Caco-2 (cell line): ENCODE data around the gene ERBB4. TPM values are rescaled to one million over a fixed set of nuclear protein-coding genes. Genes with fewer than 3 reads are reported as not detected.

ENCODE experiments used
- BruUV-seq: library from RNA; stranded (reverse); fragments of 400-500 nt; replicated peaks from 2 replicates; lab custom pipeline; 2021; lab: Mats Ljungman, UMichigan
- CTCF ChIA-PET: fragments of 300-600 bp; sonication (Branson Sonifier 250); formaldehyde crosslinking; loops from one replicate; lab custom pipeline; 2022; ENCODE audit warnings: antibody characterized with exemption; lab: Charles Lee
- POLR2A ChIA-PET: fragments of 300-600 bp; sonication (Branson Sonifier 250); formaldehyde crosslinking; loops from one replicate; lab custom pipeline; 2022; ENCODE audit warnings: antibody characterized with exemption; lab: Charles Lee
- DNase-seq, 2 experiments: peaks; one replicate each; pipeline versions ENCODE4 v3.0.0 to v3.0.0-alpha.2; 2020 to 2022
- H3K27me3 ChIP-seq: replicated peaks from 2 replicates; pipeline ENCODE4 v1.6.0; 2011; ENCODE audit warnings: low read length; ENCODE audit not compliant: control insufficient read depth, insufficient read depth
- H3K36me3 ChIP-seq: 2 replicates; pipeline ENCODE4 v1.5.1; 2011; ENCODE audit warnings: low read length; ENCODE audit not compliant: control insufficient read depth, insufficient read depth
- H3K4me1 ChIP-seq: fragments of 250-450 bp; sonication (Bioruptor Pico); 2 replicates; pipeline ENCODE4 v1.5.1; 2020; ENCODE audit warnings: mild to moderate bottlenecking
- H3K4me3 ChIP-seq: 2 replicates; pipeline ENCODE4 v1.5.1; 2011; ENCODE audit warnings: low read depth, mild to moderate bottlenecking, control low read depth, low read length
- H3K9me3 ChIP-seq: fragments of 250-450 bp; sonication (Bioruptor Pico); 2 replicates; pipeline ENCODE4 v1.5.1; 2020; ENCODE audit warnings: mild to moderate bottlenecking, moderate library complexity
- H3K27ac Mint-ChIP-seq: one replicate; pipeline ENCODE4 v1.8.0; 2022; ENCODE audit warnings: mixed read lengths; ENCODE audit not compliant: unreplicated experiment
- H3K27me3 Mint-ChIP-seq: one replicate; pipeline ENCODE4 v1.8.0; 2022; ENCODE audit warnings: mixed read lengths; ENCODE audit not compliant: insufficient read depth, unreplicated experiment
- H3K36me3 Mint-ChIP-seq: one replicate; pipeline ENCODE4 v1.8.0; 2022; ENCODE audit warnings: mild to moderate bottlenecking, mixed read lengths; ENCODE audit not compliant: insufficient read depth, unreplicated experiment
- H3K4me1 Mint-ChIP-seq: one replicate; pipeline ENCODE4 v1.8.0; 2022; ENCODE audit warnings: low read depth, mixed read lengths; ENCODE audit not compliant: unreplicated experiment
- H3K4me3 Mint-ChIP-seq: one replicate; pipeline ENCODE4 v1.8.0; 2022; ENCODE audit warnings: mild to moderate bottlenecking, moderate library complexity, mixed read lengths; ENCODE audit not compliant: unreplicated experiment
- H3K9me3 Mint-ChIP-seq: one replicate; pipeline ENCODE4 v1.8.0; 2022; ENCODE audit warnings: mixed read lengths; ENCODE audit not compliant: unreplicated experiment
- intact Hi-C: fragments of 100-400 bp; cut with micrococcal nuclease; formaldehyde crosslinking; loops from one replicate; pipeline ENCODE4 v1.10.0; 2022; ENCODE audit not compliant: unreplicated experiment
- total RNA-seq: library from RNA; stranded (reverse); gene quantifications from 2 replicates; pipeline ENCODE4 v1.2.3, GENCODE V29; 2022
- TF ChIP-seq, protein P1 (sequence below), 2 experiments: fragments of 200-600 bp in 1 of 2; IDR thresholded peaks; 1 replicate in 1 of 2; 2 replicates in 1 of 2; pipeline versions ENCODE4 v1.5.1 to v1.8.0; 2011 to 2022; ENCODE audit warnings: antibody characterized with exemption in 1 of 2, control low read depth in 1 of 2, inconsistent platforms in 1 of 2, low read depth in 1 of 2, low read length in 1 of 2, mild to moderate bottlenecking in 1 of 2, moderate library complexity in 1 of 2; ENCODE audit not compliant: insufficient read depth in 1 of 2, severe bottlenecking in 1 of 2, unreplicated experiment in 1 of 2

ERBB4 gene
- total RNA-seq, 1 experiment from 2014 or later, result not detected

DNA sequence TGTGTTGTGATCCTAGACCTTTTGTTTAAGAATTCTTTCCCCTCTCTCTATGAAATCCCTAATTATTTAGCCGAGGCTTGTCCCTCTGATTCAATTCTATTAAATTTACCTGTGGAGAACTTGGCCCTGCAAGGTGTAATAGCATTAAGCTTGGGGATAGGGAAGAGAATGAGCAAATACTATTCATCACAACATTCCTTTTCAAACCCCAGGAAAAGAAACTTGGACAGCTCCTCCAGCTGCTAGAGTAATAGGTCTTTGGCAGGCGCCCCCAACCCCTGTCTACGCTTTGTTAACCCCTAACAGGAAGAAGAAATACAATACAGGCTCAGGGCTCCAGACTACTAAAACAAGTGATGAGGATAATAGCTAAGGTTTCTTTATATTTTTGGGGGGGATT lies 1025.2 kb downstream of the ERBB4 start:
- TF ChIP-seq, protein P1, sequence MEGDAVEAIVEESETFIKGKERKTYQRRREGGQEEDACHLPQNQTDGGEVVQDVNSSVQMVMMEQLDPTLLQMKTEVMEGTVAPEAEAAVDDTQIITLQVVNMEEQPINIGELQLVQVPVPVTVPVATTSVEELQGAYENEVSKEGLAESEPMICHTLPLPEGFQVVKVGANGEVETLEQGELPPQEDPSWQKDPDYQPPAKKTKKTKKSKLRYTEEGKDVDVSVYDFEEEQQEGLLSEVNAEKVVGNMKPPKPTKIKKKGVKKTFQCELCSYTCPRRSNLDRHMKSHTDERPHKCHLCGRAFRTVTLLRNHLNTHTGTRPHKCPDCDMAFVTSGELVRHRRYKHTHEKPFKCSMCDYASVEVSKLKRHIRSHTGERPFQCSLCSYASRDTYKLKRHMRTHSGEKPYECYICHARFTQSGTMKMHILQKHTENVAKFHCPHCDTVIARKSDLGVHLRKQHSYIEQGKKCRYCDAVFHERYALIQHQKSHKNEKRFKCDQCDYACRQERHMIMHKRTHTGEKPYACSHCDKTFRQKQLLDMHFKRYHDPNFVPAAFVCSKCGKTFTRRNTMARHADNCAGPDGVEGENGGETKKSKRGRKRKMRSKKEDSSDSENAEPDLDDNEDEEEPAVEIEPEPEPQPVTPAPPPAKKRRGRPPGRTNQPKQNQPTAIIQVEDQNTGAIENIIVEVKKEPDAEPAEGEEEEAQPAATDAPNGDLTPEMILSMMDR (IDR thresholded peaks at IDR 0.05; ENCODE audit: insufficient read depth in 1 of 2, low read depth in 1 of 2, low read length in 1 of 2, severe bottlenecking in 1 of 2, unreplicated experiment in 1 of 2), result no peak
- Mint-ChIP-seq H3K4me3 (no peak overlapping the region), H3K36me3 (no peaks in the 10 kb centered on the region), H3K27me3 (peaks cover 5% of the 10 kb centered on the region), H3K9me3 (no peaks in the 10 kb centered on the region), H3K4me1 (no peaks in the 10 kb centered on the region), H3K27ac (no peak overlapping the region)
- H3K27me3 ChIP-seq, result no peaks in the 10 kb centered on the region
- no peak overlapping the region for H3K4me3 ChIP-seq
- no TSS peak for BruUV-seq
- intact Hi-C loops, result no loop called here
- CTCF ChIA-PET, result no interaction called here
- H3K4me1 ChIP-seq, result no peaks in the 10 kb centered on the region
- H3K9me3 ChIP-seq, result no peaks in the 10 kb centered on the region
- POLR2A ChIA-PET, result no interaction called here
- no peak for DNase-seq
- no peaks in the 10 kb centered on the region for H3K36me3 ChIP-seq

DNA sequence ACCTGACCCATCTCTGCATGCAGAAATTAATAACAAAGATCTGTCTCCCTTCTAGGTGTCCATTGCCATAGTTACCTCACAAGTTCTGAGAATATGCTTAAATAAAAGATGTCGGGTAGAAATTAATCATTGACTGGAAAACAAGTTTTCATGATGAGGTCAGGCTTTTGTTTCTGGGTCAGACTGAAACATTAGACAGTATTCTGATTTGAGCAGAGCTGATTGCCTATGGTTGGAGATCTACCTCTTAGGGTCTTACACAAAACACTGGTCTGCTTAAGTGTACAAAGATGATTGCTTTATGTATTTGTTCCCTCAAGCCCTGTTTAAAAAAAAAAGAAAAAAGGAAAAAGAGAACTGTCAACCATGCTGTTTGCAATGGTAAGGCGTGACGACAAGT lies 1025.8 kb downstream of the ERBB4 start:
- peaks cover 5% of the 10 kb centered on the region for H3K27me3 Mint-ChIP-seq

DNA sequence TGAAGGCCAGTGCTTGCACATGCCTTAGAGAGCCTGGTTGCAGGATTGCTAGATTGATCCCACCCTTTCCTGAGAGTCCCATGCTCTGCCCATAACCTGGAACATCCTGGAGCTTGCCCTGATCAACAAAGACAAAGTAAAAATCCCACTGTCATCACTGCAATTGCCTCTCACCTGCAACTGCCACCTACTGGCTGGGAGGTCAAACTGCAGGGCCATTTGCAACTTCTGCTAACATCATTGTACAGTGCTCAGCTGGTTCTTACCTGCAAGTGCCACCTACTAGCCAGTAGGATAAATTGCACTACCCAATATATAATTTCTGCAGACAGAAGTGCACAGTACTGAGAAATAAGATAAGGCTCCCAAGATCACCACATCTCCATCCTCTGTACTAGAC lies 1034.7 kb downstream of the ERBB4 start:
- peak in 1 of 2 experiments; percentile 8 for DNase-seq
- peaks cover 7% of the 10 kb centered on the region; the same call in 1 of the 2 replicates for H3K9me3 ChIP-seq
- H3K4me1 ChIP-seq, result no peaks in the 10 kb centered on the region
- no peaks in the 10 kb centered on the region for H3K4me1 Mint-ChIP-seq
- no peaks in the 10 kb centered on the region for H3K27me3 ChIP-seq
- no peak overlapping the region for H3K4me3 Mint-ChIP-seq
- H3K27ac Mint-ChIP-seq, result no peak overlapping the region
- H3K4me3 ChIP-seq, result no peak overlapping the region
- intact Hi-C loops, result no loop called here
- no peaks in the 10 kb centered on the region for H3K27me3 Mint-ChIP-seq
- BruUV-seq, result no TSS peak
- H3K36me3 Mint-ChIP-seq, result no peaks in the 10 kb centered on the region
- ChIA-PET CTCF (no interaction called here), POLR2A (no interaction called here)
- TF ChIP-seq, protein P1 (IDR thresholded peaks at IDR 0.05; ENCODE audit: insufficient read depth in 1 of 2, low read depth in 1 of 2, low read length in 1 of 2, severe bottlenecking in 1 of 2, unreplicated experiment in 1 of 2), result peak in 1 of 2 experiments; percentile 43
- H3K9me3 Mint-ChIP-seq, result peaks cover 14% of the 10 kb centered on the region
- no peaks in the 10 kb centered on the region for H3K36me3 ChIP-seq

More for the DNA sequence above, 1025.8 kb downstream of the ERBB4 start:
- no peak for DNase-seq
- Histone ChIP-seq H3K27me3 (no peaks in the 10 kb centered on the region), H3K4me1 (no peaks in the 10 kb centered on the region), H3K9me3 (no peaks in the 10 kb centered on the region), H3K36me3 (no peaks in the 10 kb centered on the region), H3K4me3 (no peak overlapping the region)
- ChIA-PET POLR2A (interaction anchor here (0.6 kb wide), 1 partner anchor 25 kb away, joined by 6 read pairs; no protein-coding TSS in a partner anchor), CTCF (interaction anchor here (0.6 kb wide), 1 partner anchor 203 kb away, joined by 3 read pairs; no protein-coding TSS in a partner anchor)
- TF ChIP-seq, protein P1 (IDR thresholded peaks at IDR 0.05; ENCODE audit: insufficient read depth in 1 of 2, low read depth in 1 of 2, low read length in 1 of 2, severe bottlenecking in 1 of 2, unreplicated experiment in 1 of 2), result no peak
- intact Hi-C loops, result no loop called here
- H3K27ac Mint-ChIP-seq, result no peak overlapping the region
- H3K9me3 Mint-ChIP-seq, result no peaks in the 10 kb centered on the region
- H3K4me3 Mint-ChIP-seq, result no peak overlapping the region
- H3K4me1 Mint-ChIP-seq, result no peaks in the 10 kb centered on the region
- no TSS peak for BruUV-seq
- no peaks in the 10 kb centered on the region for H3K36me3 Mint-ChIP-seq
